ENCODE data around the gene DCDC2.
A peak's percentile ranks its signal among the peaks of the same experiment; 100 is the strongest.
"Not testable (repeated sequence)": the region's sequence is repeated elsewhere in the genome, so short reads cannot be mapped to it uniquely, and the experiment has no call there.

The DCDC2 gene

DNA sequence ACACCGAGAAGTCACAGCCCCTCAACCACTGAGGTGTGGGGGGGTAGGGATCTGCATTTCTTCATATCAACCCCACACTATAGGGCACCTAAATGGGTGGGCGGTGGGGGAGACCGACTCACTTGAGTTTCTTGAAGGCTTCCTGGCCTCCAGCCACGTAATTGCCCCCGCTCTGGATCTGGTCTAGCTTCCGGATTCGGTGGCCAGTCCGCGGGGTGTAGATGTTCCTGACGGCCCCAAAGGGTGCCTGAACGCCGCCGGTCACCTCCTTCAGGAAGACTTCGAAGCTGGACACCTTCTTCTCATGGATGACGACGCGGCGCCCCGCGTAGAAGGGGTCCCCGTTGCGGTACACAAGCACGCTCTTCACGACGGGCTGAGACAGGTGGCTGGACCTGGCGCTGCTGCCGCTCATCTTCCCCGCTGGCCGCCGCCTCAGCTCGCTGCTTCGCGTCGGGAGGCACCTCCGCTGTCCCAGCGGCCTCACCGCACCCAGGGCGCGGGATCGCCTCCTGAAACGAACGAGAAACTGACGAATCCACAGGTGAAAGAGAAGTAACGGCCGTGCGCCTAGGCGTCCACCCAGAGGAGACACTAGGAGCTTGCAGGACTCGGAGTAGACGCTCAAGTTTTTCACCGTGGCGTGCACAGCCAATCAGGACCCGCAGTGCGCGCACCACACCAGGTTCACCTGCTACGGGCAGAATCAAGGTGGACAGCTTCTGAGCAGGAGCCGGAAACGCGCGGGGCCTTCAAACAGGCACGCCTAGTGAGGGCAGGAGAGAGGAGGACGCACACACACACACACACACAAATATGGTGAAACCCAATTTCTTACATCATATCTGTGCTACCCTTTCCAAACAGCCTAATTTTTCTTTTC lies at the start of gene DCDC2:
Gene DCDC2, minus strand, starts transcription at position 724 of the 883 bp plus-strand sequence. Its CDS starts 309 bp downstream, at position 415.
- DNase-seq (ENCODE audit: low read depth), result no peak

DNA sequence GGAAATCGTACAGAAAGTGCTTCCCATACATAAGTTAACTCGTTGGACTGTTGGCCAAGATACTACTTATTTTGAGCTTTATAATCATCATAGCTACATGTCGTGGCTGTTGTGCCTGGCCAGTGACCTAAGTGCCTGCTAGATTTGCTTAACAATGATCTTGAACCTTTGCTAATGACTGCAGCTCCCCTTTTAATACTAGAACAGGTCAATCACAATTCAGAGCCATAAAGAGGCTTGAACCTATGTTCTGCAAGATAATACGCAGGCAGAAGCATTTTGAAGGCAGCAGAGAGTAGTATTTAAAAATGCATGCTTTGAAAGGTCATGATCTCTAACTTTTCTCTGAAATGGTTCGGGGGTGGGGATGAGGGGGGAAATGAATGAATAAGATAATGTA lies 47.4 kb upstream of the DCDC2 start:
- DNase-seq (ENCODE audit: low read depth), result no peak

DNA sequence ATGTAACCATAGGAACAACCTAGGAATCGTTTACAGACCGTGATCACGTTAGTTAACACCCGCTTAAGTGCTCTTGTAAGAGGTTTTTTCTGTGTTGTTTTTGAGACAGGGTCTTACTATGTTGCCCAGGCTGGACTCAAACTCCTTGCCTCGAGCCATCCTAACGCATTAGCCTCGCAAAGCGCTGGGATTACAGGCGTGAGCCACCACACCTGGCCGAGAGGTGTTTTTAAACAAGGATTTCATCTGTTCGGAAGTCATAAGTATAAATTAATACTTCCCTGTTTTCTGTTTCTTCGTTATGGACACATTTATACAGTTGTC lies 45.6 kb upstream of the DCDC2 start:
- DNase-seq (ENCODE audit: low read depth), result no peak

DNA sequence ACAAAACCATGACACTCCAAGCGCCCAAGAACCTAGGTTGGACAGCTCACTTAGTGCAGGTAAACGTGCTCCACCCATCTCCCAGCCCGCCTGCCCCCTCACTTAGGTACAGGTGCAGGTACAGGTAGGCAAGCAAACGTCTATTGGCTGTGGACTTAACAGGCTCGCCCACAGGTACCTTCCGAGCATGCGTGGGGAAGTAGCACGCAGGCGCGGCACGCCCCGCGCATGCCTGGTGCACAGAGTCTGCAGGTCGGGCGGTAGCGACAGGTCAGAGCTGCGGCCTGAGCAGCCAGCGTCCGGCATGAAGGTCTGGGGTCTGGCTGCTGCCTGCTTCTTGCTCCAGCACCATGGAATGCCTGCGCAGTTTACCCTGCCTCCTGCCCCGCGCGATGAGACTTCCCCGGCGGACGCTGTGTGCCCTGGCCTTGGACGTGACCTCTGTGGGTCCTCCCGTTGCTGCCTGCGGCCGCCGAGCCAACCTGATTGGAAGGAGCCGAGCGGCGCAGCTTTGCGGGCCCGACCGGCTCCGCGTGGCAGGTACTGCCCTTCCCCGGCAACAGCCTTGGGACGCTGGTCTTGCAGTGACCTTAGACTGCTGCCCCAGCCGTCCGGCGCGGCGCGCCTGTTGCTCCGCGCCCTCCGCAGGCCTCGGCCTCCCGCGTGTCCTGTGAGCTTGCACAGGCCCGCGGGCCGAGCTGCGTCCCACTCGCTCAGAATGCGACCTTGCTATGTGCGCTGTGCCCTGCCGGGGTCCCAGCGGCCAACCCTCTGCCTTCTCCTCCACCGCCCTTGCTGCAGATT lies 45.0 kb upstream of the DCDC2 start, which contains the start of gene MRS2:
Gene MRS2, plus strand, starts transcription at position 240 of the 804 bp plus-strand sequence. Its CDS starts 111 bp downstream, at position 351.
- DNase-seq (ENCODE audit: low read depth), result peak; percentile 59

DNA sequence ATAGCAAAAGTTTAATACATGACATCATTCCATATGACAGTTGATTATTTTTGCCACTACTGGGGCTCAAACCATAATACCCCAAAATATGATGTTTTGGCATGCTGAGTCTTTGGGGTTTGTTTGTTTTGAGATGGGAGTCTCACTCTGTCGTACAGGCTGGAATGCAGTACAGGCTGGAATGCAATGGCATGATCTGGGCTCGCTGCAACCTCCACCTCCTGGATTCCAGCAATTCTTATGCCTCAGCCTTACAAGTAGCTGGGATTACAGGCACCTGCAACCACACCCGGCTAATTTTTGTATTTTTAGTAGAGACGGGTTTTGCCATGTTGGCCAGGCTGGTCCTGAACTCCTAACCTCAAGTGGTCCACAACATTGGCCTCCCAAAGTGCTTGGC lies 43.6 kb upstream of the DCDC2 start:
- DNase-seq (ENCODE audit: low read depth), result no peak

DNA sequence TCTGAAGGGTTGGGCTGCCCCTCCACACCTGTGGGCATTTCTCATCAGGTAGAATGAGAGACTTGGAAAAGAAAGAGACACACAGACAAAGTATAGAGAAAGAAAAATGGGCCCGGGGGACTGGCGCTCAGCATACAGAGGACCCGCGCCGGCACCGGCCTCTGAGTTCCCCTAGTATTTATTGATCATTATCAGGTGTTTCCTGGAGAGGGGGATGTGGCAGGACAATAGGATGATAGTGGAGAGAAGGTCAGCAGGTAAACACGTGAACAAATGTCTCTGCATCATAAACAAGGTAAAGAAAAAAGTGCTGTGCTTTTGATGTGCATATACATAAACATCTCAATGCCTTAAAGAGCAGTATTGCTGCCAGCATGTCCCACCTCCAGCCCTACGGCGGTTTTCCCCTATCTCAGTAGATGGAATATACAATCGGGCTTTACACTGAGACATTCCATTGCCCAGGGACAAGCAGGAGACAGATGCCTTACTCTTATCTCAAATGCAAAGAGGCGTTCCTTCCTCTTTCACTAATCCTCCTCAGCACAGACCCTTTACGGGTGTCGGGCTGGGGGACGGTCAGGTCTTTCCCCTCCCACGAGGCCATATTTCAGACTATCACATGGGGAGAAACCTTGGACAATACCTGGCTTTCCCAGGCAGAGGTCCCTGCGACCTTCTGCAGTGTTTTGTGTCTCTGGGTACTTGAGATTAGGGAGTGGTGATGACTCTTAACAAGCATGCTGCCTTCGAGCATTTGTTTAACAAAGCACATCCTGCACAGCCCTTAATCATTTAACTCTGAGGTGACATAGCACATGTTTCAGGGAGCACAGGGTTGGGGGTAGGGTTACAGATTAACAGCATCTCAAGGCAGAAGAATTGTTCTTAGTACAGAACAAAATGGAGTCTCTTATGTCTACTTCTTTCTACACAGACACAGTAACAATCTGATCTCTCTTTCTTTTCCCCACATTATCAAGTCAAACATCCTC lies 42.5 kb upstream of the DCDC2 start:
- DNase-seq (ENCODE audit: low read depth), result not testable (repeated sequence)

DNA sequence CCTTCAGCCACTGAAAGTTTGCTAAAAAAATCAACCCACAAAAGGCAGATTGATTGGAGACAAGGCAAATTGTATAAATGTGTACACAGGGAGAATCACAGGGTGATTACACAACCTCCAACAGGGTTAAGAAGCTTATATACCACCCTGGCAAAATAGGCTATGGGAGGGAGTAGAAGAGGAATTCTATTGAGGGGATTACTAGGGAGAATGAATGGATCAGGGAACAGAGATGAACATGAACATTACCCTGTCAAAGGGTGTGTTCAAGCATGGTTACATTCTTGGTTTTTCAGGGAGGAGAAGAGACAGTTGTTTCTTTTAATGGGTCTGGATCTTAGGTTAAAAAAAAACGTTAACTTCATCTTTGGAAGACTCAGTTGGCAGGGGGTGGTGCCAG lies 39.8 kb upstream of the DCDC2 start:
- no peak for DNase-seq (ENCODE audit: low read depth)

DNA sequence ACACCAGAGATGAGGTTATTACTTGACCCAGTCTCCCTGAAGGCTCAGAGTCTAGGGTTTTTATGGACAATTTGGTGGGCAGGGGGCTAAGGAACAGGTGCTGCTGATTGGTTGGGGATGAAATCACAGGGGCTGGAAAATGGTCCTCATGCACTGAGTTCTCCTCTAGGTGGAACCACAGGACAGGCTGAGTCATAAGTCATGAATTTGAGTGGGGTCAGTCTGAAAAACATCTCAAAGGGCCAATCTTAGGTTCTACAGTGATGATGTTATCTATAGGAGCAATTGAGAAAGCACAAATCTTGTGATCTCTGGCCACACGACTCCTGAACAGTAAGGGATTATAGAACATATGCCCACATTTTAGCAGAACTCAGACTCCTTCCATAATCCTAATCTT lies 39.0 kb upstream of the DCDC2 start:
- no peak for DNase-seq (ENCODE audit: low read depth)

DNA sequence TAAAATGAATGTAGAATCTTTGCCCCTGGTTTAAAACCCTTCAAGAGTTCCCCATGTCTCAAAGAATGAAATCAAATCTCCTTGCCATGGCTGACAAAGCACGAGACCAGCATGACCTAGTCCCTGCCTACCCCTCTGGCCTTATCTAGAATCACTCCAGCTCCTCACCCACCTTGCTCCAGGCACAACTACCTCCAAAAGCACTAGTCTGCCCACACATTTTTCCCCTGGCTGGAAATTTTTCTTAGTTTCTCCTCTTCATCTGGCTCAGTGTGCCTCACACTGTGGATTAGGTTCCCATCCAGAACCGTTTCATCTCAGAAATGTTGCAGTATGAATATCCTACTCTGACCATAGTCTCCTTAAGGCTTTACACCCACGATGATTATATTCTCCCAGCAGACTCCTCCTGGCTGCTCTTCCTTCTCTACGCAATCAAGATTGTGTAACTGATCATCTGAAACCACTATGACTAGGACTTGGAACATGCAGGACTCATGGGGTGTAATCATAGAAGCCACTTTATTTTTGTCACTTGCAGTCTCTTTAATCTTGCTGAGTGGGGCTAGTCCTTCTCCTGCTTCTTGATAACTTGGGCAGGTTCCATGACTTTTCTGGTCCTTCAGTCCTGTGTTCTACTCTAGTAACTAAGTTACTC lies 37.0 kb upstream of the DCDC2 start:
- no peak for DNase-seq (ENCODE audit: low read depth)

DNA sequence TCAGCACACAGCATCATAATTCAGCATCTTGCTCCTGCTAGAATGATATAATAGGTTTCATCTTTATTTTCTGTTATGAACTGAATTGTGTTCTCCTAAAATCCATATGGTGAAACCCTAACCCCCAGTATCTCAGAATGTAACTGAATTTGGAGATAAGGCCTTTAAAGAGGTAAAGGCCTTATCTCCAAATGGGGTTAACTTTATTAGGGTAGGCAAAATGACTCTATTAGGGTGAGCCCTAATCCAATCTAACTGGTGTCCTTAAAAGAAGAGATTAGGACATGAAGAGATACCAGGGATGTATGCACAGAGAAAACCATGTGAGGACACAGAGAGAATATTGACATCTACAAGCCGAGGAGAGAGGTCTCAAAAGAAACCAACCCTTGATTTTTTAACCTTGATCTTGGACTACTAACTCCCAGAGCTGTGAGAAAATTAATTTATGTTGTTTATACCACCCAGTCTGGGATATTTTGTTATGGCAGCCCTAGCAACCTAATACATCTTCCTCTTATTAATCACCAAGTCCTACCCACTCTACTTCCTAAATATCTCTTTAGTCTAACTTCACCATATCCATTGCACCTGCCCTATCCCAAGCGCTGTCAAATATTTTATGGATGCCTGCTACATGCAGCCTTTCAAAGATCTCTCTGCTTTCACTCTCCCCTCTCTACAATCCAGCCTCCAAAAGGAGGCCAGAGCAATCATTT lies 36.4 kb upstream of the DCDC2 start:
- no peak for DNase-seq (ENCODE audit: low read depth)

DNA sequence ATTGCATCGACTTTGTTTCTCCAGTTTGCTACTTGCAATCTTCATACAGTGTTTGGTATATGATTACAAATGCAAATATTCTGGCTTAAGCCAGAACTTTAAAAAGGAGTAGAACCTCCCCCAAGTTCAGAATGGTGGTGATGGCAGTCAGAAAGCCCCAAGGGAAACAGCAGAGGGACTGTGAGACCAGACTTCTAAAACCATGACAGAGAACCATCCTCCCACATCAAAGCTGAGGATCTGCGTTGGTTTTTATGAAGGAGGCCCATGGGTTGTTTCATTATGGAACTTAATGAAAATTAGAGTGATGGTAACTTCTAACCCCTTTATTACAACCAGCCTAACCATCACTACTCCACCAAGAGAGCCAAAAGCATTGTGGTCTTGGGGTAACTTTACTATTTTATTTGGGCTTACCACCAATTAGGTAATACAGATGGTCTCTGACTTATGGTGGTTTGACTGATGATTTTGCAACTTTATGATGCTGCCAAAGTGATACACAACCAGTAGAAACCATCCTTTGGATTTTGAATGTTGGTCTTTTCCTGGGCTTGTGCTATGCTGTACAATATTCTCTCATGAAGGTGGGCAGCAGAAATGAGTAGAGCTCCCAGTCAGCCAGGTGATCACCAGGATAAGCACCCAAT lies 34.0 kb upstream of the DCDC2 start:
- no peak for DNase-seq (ENCODE audit: low read depth)

DNA sequence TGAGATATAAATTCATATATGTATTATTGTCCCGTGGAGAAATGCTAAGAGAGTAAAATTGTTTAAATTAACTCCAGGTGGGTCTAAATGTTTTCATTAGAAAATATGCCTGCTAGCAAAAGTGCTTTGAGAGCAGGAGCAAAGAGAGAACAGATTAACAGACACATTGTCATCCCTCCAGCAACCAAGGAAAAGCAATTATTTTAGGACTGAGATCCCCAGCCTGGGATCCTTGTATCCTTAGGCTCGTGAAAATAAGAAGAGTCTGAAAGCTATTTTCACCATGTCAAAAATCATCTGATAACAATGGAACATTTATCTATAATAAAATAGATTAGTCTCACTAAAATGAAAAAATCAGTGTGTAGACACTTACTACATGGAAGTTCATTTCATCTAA lies 33.3 kb upstream of the DCDC2 start:
- no peak for DNase-seq (ENCODE audit: low read depth)

DNA sequence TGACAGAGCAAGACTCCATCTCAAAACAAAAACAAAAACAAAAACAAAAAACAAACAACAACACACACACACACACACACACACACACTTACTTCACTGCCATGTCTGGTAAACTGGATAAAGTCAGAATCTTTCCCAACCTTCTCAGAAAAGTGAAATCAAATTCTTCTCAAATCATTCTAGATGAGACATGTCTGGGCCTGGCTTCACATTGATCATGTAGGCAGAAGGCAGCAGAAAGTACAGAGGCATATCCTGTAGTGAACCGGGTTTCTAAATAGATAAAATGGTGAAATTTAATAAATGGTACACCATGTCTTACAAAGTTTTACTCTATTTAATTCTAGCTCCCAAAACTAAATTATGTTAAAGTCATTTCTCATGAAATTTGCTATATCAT lies 30.0 kb upstream of the DCDC2 start:
- DNase-seq (ENCODE audit: low read depth), result no peak

DNA sequence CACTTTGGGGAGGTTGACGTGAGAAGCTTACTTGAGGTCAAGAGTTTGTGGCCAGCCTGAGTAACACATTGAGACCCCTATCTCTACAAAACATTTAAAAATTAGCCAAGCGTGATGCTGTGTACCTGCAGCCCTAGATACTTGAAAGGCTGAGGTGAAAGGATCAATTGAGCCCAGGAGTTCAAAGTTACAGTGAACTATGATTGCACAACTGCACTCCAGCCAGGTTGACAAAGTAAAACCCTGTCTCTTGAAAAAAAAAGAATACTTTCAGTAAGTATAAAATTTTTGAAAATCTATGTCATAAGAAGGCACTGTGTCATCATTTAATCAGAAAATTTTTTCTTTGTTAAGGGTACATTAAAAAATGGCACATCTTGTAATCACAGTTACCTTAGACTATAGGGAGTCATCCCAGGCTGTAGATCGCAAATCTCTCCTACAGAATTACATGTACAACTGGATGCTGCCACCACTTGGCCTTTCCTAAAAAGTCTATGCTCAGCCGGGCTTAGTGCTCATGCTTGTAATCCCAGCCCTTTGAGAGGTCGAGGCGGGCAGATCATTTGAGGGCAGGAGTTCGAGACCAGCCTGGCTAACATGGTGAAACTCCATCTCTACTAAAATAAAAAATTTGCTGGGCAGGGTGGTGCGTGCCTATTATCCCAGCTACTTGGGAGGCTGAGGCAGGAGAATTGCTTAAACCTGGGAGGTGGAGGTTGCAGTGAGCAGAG lies 27.8 kb upstream of the DCDC2 start:
- DNase-seq (ENCODE audit: low read depth), result no peak

DNA sequence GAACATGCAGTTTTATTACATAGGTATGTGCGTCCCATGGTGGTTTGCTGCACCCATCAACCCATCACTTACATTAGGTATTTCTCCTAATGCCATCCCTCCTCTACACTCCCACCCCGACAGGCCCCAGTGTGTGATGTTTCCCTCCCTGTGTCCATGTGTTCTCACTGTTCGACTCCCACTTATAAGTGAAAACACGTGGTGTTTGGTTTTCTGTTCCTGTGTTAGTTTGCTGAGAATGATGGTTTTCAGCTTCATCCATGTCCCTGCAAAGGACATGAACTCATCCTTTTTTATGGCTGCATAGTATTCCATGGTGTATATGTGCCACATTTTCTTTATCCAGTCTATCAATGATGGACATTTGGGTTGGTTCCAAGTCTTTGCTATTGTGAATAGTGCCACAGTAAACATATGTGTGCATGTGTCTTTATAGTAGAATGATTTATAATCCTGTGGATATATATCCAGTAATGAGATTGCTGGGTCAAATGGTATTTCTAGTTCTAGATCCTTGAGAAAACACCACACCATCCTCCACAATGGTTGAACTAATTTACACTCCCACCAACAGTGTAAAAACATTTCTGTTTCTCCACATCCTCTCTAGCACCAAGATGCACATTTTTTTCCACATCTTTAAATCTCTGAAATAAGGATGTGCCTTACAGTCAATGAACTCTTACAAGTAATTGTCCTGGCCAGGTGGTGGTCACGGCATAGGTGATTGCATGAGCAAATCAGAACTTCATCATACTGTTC lies 26.7 kb upstream of the DCDC2 start:
- DNase-seq (ENCODE audit: low read depth), result not testable (repeated sequence)

DNA sequence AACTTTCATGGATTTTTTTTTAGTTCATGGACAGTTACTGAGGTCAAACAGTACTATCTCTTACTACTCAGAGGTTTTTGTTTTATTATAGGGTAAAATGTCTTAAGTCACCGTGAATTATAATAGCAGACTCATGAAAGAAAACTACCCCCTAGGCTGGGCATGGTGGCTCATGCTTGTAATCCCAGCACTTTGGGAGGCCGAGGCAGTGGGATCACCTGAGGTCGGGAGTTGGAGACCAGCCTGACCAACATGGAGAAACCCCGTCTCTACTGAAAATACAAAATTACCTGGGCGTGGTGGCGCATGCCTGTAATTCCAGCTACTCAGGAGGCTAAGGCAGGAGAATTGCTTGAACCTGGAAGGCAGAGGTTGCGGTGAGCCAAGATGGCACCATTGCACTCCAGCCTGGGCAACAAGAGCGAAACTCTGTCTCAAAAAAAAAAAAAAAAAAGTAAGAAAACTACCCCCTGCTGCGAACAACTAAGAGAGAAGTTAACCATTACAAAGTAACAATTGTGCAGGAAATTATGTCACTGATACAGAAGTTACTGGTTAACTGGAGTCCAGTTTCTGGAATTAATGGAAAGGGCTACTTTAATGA lies 25.1 kb upstream of the DCDC2 start:
- not testable (repeated sequence) for DNase-seq (ENCODE audit: low read depth)

DNA sequence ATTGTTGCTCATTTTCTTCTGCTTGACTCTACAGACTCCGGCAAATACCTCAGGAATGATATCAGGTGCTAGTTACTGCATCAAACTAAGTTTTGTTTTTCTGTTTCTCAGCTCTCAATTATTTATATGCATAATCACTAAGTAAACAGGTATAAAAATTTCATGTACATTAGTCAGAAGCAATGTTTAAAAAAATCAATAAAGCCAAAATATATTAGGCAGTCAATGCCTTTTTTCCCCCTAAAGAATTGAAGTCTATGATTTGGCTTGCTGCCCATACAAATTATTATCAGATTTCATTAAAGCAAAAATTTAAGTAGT lies 24.3 kb upstream of the DCDC2 start:
- DNase-seq (ENCODE audit: low read depth), result no peak

DNA sequence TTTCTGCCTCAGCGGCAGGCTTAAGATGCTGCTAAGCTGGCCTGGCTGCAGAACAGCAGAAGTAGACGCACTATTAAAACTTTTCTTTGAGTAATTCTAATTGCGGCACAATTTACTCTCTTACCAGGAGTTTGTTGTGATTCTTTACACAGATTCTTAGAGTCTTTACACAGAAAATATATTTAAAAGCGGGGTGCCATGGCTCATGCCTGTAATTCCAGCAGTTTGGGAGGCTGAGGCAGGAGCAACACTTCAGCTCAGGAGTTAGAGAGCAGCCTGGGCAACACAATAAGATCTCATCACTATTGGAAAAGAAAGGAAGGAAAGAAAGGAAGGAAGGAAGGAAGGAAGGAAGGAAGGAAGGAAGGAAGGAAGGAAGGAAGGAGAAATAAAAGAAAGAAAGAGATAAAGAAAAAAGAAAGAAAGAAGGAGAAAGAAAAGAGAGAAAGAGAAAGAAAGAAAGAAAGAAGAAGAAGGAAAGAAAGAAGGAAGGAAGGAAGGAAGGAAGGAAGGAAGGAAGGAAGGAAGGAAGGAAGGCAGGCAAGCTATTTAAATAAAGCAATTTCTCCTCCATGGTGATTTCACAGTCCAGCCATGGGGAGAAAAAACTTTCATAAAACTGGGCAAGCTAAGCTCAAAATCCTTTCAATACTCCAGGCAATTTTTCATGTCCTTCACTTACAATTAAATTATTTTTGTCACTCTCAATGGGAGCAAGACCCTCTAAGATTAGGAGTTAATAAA lies 23.8 kb upstream of the DCDC2 start:
- DNase-seq (ENCODE audit: low read depth), result no peak

Measured in CMK (cell line).